ENCODE results near the gene LYPD5. TPM values are rescaled to one million over a fixed set of nuclear protein-coding genes. Genes with fewer than 3 reads are reported as not detected.

LYPD5 gene
- total RNA-seq, 1 experiment from 2014 or later = 2.9 TPM

DNA sequence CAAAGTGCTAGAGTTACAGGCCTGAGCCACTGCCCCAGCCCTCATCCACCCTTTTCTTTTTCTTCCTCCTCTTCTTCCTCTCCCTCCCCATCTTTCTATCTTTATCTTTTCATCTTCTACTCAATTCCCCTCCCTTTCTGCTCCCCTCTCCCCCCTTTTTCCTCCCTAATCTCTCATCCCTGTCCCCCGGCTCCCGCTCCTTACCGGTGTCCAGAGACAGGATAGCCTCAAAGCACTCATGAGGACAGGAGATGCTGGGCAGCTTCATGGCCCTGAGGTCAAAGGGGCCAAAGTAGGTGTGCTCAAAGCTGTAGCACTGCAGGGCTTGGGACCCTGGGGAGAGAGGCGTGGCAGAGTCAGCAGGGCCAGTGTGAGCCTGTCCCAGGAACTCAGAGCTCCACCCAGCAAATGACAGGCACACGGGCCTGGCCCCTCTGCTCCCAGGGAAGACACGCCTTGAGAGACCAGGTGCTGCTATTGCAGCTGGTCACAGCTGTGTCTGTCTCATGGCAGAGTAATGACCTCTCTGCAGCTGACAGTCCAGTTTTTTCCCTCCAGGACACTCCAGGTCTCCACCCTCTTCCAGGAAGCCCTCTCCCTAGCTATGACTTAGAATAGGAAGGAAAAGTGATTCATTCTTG lies 2.6 kb downstream of the LYPD5 start:
- intact Hi-C loops (cut with micrococcal nuclease; ENCODE audit: unreplicated experiment) = loop anchor here (5.0 kb wide), 1 partner anchor 267 kb away; the partner anchor contains the start of gene ZNF575
- Histone ChIP-seq H3K27me3 (ENCODE audit: insufficient read depth, low read depth) (no peaks in the 10 kb centered on the region), H3K36me3 (ENCODE audit: low read depth) (no peaks in the 10 kb centered on the region), H3K79me2 (ENCODE audit: low read depth) (no peaks in the 10 kb centered on the region), H3K4me2 (peak overlapping the region; percentile 98), H3K9me2 (ENCODE audit: insufficient read depth) (no peaks in the 10 kb centered on the region), H3K4me3 (no peak overlapping the region), H3K4me1 (replicated peaks; ENCODE audit: insufficient read depth) (peaks cover 16% of the 10 kb centered on the region), H3F3A (ENCODE audit: insufficient read depth, low read depth) (peaks cover 14% of the 10 kb centered on the region), H3K27ac (no peak overlapping the region), H3K9me3 (ENCODE audit: insufficient read depth, low read depth) (no peaks in the 10 kb centered on the region), H2AFZ (no peak overlapping the region), H4K20me1 (ENCODE audit: insufficient read depth) (no peaks in the 10 kb centered on the region)
- ChIA-PET CTCF (no interaction called here), POLR2A (ENCODE audit: unreplicated experiment) (interaction anchor here (0.5 to 1.3 kb wide), 4 partner anchors 20 to 194 kb away, joined by 4 to 8 read pairs (median 6); no protein-coding TSS in a partner anchor)
- DNase-seq = peak in 1 of 2 experiments; percentile 49
- TF ChIP-seq EZH2 (IDR thresholded peaks at IDR 0.05; ENCODE audit: low read depth) = no peak
- TF ChIP-seq, protein P1, sequence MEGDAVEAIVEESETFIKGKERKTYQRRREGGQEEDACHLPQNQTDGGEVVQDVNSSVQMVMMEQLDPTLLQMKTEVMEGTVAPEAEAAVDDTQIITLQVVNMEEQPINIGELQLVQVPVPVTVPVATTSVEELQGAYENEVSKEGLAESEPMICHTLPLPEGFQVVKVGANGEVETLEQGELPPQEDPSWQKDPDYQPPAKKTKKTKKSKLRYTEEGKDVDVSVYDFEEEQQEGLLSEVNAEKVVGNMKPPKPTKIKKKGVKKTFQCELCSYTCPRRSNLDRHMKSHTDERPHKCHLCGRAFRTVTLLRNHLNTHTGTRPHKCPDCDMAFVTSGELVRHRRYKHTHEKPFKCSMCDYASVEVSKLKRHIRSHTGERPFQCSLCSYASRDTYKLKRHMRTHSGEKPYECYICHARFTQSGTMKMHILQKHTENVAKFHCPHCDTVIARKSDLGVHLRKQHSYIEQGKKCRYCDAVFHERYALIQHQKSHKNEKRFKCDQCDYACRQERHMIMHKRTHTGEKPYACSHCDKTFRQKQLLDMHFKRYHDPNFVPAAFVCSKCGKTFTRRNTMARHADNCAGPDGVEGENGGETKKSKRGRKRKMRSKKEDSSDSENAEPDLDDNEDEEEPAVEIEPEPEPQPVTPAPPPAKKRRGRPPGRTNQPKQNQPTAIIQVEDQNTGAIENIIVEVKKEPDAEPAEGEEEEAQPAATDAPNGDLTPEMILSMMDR (conservative IDR thresholded peaks at IDR 0.05) = no peak
- BruUV-seq (replicated peaks) = no TSS peak

DNA sequence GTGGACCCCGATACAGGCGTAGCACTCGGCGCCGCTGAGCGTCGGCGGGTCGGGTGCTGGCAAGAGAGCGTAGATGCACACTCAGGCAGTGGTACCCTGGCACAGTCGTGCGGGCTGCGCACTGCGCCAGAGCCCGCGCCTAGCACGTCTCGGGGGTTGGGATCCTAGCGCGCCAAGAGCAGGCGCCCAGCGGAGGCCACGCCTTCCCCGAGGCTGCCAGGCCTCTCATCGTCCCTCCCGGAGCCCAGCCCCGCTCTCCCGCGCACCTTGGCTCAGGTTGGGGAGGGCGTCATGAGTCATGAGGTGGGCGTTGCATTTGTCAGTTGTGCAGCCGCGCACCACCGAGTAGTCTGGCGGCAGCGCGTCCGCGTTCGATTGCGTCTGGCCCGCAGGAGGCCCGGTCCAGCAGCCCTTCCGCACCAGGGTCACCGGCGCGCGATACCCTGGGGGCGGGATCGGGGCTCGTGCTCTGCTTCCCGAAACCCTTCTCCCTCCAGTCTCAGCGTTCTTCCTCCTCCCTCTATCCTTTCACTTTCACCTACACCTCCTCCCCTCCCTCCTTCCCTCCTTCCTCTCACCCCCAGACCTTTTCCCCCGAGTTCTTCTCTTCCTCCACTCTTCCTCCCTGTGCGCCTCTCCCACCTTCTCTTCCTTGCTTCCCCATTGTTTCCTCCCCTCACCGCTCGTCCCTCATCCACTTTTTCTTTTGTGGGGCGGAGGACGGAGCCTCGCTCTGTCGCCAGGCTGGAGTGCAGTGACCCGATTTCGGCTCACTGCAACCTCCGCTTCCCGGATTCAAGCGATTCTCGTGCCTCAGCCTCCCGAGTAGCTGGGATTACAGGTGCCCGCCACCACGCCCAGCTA lies 3.5 kb downstream of the LYPD5 start:
- Histone ChIP-seq H3K9me2 (ENCODE audit: insufficient read depth) (no peaks in the 10 kb centered on the region), H3K4me1 (replicated peaks; ENCODE audit: insufficient read depth) (peaks cover 16% of the 10 kb centered on the region), H3F3A (ENCODE audit: insufficient read depth, low read depth) (peaks cover 14% of the 10 kb centered on the region), H3K9me3 (ENCODE audit: insufficient read depth, low read depth) (no peaks in the 10 kb centered on the region), H3K4me3 (peak overlapping the region; percentile 63), H4K20me1 (ENCODE audit: insufficient read depth) (no peaks in the 10 kb centered on the region; the same call in 1 of the 2 replicates), H3K36me3 (ENCODE audit: low read depth) (no peaks in the 10 kb centered on the region), H3K27me3 (ENCODE audit: insufficient read depth, low read depth) (no peaks in the 10 kb centered on the region), H3K79me2 (ENCODE audit: low read depth) (no peaks in the 10 kb centered on the region), H3K27ac (no peak overlapping the region), H2AFZ (peak overlapping the region; percentile 80), H3K4me2 (peak overlapping the region; percentile 98)
- POLR2A ChIA-PET (ENCODE audit: unreplicated experiment) = interaction anchor here (0.5 to 1.3 kb wide), 3 partner anchors 19 to 193 kb away, joined by 4 to 8 read pairs (median 7); no protein-coding TSS in a partner anchor
- BruUV-seq (replicated peaks) = no TSS peak
- DNase-seq = peak; percentile 77 to 89
- CTCF ChIA-PET = no interaction called here
- TF ChIP-seq, protein P1 (conservative IDR thresholded peaks at IDR 0.05) = no peak
- TF ChIP-seq EZH2 (IDR thresholded peaks at IDR 0.05; ENCODE audit: low read depth) = no peak
- intact Hi-C loops (cut with micrococcal nuclease; ENCODE audit: unreplicated experiment) = loop anchor here (5.0 kb wide), 1 partner anchor 266 kb away; the partner anchor contains the start of gene ZNF575

DNA sequence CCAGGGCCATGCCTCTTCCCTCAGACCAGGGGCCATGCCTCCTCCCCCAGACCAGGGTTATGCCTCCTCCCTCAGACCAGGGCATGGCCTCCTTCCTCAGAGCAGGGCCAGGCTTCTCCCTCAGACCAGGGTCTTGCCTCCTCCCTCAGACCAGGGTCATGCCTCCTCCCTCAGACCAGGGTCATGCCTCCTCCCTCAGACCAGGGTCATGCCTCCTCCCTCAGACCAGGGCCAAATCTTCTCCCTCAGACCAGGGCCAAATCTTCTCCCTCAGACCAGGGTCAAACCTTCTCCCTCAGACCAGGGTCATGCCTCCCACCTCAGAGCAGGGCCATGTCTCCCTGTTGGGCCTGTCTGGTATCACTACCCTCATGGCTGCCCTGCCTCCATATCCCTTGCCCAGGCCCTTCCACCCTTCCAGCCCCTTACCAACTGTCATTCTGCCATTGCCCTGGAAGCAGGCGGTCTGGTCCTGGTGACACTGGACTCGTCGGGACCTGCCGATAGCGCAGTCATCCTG lies 4.2 kb downstream of the LYPD5 start:
- TF ChIP-seq, protein P1 (conservative IDR thresholded peaks at IDR 0.05) = no peak
- TF ChIP-seq EZH2 (IDR thresholded peaks at IDR 0.05; ENCODE audit: low read depth) = no peak
- Histone ChIP-seq H3K4me2 (peak overlapping the region; percentile 98), H3K79me2 (ENCODE audit: low read depth) (no peaks in the 10 kb centered on the region), H3F3A (ENCODE audit: insufficient read depth, low read depth) (peaks cover 14% of the 10 kb centered on the region), H2AFZ (peak overlapping the region; percentile 80), H3K36me3 (ENCODE audit: low read depth) (no peaks in the 10 kb centered on the region), H3K27ac (no peak overlapping the region), H3K4me1 (replicated peaks; ENCODE audit: insufficient read depth) (peaks cover 16% of the 10 kb centered on the region), H3K9me3 (ENCODE audit: insufficient read depth, low read depth) (no peaks in the 10 kb centered on the region), H4K20me1 (ENCODE audit: insufficient read depth) (no peaks in the 10 kb centered on the region; the same call in 1 of the 2 replicates), H3K27me3 (ENCODE audit: insufficient read depth, low read depth) (no peaks in the 10 kb centered on the region), H3K4me3 (peak overlapping the region; percentile 63), H3K9me2 (ENCODE audit: insufficient read depth) (no peaks in the 10 kb centered on the region)
- ChIA-PET POLR2A (ENCODE audit: unreplicated experiment) (no interaction called here), CTCF (interaction anchor here (0.5 kb wide), 1 partner anchor 930 kb away, joined by 3 read pairs; no protein-coding TSS in a partner anchor)
- DNase-seq = no peak
- intact Hi-C loops (cut with micrococcal nuclease; ENCODE audit: unreplicated experiment) = loop anchor here (5.0 kb wide), 1 partner anchor 266 kb away; the partner anchor contains the start of gene ZNF575
- BruUV-seq (replicated peaks) = no TSS peak
